Gastrocnemius medialis (tissue), 4 donors: ENCODE results near the gene MDGA2.

Experiments used
- POLR2A ChIP-seq, 2 donors: fragments of 450-650 bp; IDR thresholded peaks; one replicate each; pipeline ENCODE4 v1.6.1; 2017; ENCODE audit warnings: antibody characterized with exemption in 2 of 2, mild to moderate bottlenecking in 2 of 2, moderate library complexity in 2 of 2
- TF ChIP-seq, protein P1 (sequence below), 5 experiments: fragments of 450-650 bp in 3 of 5; fragments of 200-600 bp in 2 of 5; sonication (generic) in 2 of 5; IDR thresholded peaks in 4 of 5; conservative IDR thresholded peaks in 1 of 5; 1 replicate in 4 of 5; 2 replicates in 1 of 5; pipeline ENCODE4 v1.5.1; 2016 to 2019; ENCODE audit warnings: antibody characterized with exemption in 5 of 5, mild to moderate bottlenecking in 3 of 5, moderate library complexity in 3 of 5

DNA sequence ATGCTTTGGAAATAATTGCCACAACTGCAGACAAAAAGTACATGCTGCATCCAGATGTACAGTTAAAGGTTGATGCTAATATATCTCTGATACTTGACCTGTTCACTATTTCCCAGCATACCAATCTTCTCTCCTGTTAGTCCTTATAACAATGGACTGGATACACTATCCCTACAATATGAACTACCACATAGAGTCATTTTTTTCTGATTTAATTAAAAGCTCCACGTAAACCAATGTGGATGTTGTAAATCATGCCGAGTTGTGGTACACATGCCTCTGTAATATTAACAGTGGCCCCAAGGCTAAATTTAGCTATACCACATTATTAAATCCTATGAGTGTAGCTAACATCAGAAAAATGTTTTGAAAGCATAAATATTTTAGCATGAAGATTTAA, 554.8 kb downstream of the MDGA2 start:
- TF ChIP-seq, protein P1, sequence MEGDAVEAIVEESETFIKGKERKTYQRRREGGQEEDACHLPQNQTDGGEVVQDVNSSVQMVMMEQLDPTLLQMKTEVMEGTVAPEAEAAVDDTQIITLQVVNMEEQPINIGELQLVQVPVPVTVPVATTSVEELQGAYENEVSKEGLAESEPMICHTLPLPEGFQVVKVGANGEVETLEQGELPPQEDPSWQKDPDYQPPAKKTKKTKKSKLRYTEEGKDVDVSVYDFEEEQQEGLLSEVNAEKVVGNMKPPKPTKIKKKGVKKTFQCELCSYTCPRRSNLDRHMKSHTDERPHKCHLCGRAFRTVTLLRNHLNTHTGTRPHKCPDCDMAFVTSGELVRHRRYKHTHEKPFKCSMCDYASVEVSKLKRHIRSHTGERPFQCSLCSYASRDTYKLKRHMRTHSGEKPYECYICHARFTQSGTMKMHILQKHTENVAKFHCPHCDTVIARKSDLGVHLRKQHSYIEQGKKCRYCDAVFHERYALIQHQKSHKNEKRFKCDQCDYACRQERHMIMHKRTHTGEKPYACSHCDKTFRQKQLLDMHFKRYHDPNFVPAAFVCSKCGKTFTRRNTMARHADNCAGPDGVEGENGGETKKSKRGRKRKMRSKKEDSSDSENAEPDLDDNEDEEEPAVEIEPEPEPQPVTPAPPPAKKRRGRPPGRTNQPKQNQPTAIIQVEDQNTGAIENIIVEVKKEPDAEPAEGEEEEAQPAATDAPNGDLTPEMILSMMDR (IDR thresholded peaks at IDR 0.05 in 4 of 5, conservative IDR thresholded peaks at IDR 0.05 in 1 of 5): no peak
- TF ChIP-seq POLR2A (IDR thresholded peaks at IDR 0.05): no peak
